ENCODE data around the gene SLC32A1. TPM values are rescaled to one million over a fixed set of nuclear protein-coding genes. Genes with fewer than 3 reads are reported as not detected.

Gene SLC32A1
- total RNA-seq, 2 experiments from 2014 or later: not detected

GRCh38 chr20:38771621-38772020 is 47.3 kb downstream of the SLC32A1 start:
- POLR2A ChIA-PET: no interaction called here
- CTCF ChIA-PET: interaction anchor here (1.1 kb wide), 1 partner anchor 18 kb away, joined by 3 read pairs; no protein-coding TSS in a partner anchor

- CTCF ChIA-PET: no interaction called here
- POLR2A ChIA-PET: no interaction called here
Measured at GRCh38 chr20:38774167-38774566, 49.9 kb downstream of the SLC32A1 start.

GRCh38 chr20:38776363-38776762 is 52.1 kb downstream of the SLC32A1 start:
- POLR2A ChIA-PET: no interaction called here
- CTCF ChIA-PET: no interaction called here

Other genes starting within 250 kb of the SLC32A1 start
- gene ADIG, start 143.3 kb upstream of the SLC32A1 start, total RNA-seq: not detected
- not detected for gene ARHGAP40, start 122.7 kb upstream of the SLC32A1 start, total RNA-seq
- 10 to 100 TPM; 10.2 to 11.2 TPM for gene ACTR5, start 24.0 kb downstream of the SLC32A1 start, total RNA-seq
- gene PPP1R16B, start 81.2 kb downstream of the SLC32A1 start, total RNA-seq: 100 to 1,000 TPM; 156 to 164 TPM
- gene FAM83D, start 201.9 kb downstream of the SLC32A1 start, total RNA-seq: 10 to 100 TPM; 11.2 to 11.6 TPM
- 10 to 100 TPM; 17.6 to 19.5 TPM for gene DHX35, start 237.9 kb downstream of the SLC32A1 start, total RNA-seq